HG03432 (cell line): ENCODE results near the gene NTM.

Source experiments
- ATAC-seq: cut with Tn5 transposase; IDR thresholded peaks from one replicate; pipeline ENCODE4 v1.9.1; 2021; ENCODE audit warnings: mild to moderate bottlenecking, moderate library complexity; ENCODE audit not compliant: unreplicated experiment

NTM gene

GRCh38 chr11:131592734-131593133 is 222.3 kb downstream of the NTM start:
- ATAC-seq = no peak

DNA sequence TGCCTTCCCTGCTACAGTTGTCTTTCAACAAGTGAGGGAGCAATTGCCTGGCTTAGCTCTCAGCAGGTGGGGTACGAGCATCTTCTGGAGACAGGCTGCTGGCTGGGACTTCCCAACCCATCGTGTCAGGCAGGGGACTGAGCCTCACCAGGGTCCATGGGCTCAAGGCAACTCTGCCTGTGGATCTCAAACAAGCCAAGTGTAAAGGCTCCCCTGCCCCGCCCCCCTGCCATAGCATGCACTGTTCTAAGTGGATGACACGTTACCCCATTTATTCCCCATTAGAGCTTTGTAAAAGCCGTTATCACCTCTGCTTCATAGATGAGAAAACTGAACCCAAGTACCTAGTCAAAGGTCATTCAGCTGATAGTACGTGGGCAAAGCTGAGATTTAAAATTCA is 222.9 kb downstream of the NTM start:
- no peak for ATAC-seq

- no peak for ATAC-seq
Measured at GRCh38 chr11:131595797-131596196, 225.4 kb downstream of the NTM start.

- no peak for ATAC-seq
Measured at GRCh38 chr11:131597890-131598289, 227.5 kb downstream of the NTM start.

DNA sequence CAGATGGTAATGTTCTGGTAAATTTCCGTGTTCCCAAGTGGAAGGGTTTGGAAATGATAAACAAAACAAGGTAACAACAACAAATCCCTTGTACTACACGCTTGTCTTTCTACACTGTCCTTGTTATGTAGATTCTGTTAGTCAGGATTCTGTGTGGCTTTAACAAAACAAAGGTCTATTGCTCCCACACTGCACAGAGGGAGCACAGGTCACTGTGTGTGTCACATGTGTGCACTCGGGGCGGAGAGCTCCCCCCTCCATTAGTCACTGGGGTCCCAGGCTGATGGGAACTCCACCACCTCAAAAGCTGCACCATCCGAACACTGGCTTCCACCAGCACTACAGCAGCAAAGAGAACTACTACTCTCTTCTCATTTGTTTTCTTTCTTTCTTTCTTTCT is 227.9 kb downstream of the NTM start:
- no peak for ATAC-seq

- ATAC-seq = no peak
Measured at GRCh38 chr11:131599285-131599684, 228.9 kb downstream of the NTM start.

DNA sequence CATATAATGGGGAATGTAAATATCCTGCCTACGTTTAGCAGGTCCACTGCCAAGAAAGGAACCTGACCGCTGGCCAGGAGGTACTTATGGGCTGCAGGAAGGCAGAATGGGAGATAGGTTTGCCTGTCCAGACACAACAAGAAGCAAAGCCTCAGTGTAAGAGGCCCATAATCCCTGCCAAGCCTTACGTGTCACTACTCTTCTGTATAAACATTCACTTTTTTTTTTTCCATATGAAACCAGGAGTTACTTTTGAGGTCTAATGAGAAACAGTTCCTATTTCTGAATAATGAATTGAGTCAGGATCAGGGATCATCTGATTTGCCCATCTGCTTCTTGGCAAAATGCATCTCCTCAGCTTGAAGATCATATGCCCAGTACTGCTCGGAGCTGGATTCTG is 230.2 kb downstream of the NTM start:
- no peak for ATAC-seq

- ATAC-seq = no peak
Measured at GRCh38 chr11:131601586-131601985, 231.2 kb downstream of the NTM start.

DNA sequence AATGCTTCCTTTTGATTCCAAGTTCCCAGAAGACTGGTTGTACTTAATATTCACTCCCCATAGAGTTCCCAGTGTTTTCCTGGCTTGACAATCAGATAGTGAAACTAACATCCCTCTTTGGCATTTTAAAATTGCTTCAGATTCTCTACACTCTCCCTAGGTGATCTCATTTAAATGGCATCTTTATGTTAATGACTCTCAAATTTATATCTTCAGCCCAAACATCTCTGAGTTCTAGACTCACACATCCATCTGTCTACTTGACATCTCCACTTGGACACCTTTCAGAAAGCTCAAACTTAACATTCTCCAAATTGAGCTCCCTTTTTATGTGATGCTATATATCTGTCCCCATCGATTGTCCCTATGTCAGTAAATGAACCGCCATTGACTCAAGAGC is 232.0 kb downstream of the NTM start:
- ATAC-seq = no peak

GRCh38 chr11:131606811-131607335 is 236.5 kb downstream of the NTM start:
- no peak for ATAC-seq

GRCh38 chr11:131609337-131609736 is 238.9 kb downstream of the NTM start:
- ATAC-seq = no peak

DNA sequence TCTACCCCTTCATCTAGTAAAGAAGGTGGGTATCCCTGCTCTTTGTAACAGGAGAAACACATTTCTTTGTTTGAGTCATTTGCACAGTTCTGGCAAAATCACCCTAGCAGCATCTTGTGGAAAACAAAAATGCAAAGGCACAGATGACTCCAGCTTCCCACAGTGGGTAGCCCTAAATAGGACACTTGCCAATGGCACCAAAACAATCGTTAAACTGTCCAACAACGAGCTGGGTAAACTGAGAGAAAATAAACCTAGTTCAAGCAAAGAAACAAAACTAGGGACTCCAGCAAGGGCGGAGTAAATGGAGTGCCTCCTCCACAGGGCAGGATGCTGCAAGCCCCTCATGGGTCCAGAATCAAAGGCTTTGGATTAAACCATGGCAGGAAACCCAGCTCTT is 239.5 kb downstream of the NTM start:
- ATAC-seq = no peak

DNA sequence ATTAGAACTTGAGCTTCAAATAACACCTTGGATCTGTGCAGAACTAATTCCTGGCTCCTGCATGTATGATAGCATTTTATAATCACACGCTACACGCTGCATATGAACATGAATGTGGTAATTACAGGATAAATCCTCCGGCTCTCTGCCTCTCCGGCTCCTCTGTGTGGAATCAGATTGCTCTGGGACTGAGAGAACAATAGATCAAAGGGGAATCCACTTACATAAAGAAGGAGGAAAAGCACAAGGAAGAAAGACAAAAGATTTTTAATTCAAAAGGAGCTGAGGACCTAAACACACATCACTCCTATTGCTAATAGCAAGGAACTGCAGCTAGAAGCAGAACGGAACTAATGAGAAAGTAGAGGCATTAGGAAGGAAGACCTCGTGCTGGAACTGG is 240.9 kb downstream of the NTM start:
- no peak for ATAC-seq

- no peak for ATAC-seq
Measured at GRCh38 chr11:131612533-131612932, 242.1 kb downstream of the NTM start.

GRCh38 chr11:131614631-131615030 is 244.2 kb downstream of the NTM start:
- no peak for ATAC-seq

GRCh38 chr11:131615611-131616010 is 245.2 kb downstream of the NTM start:
- ATAC-seq = no peak

- ATAC-seq = no peak
Measured at GRCh38 chr11:131616481-131617140, 246.2 kb downstream of the NTM start.

- ATAC-seq = no peak
Measured at GRCh38 chr11:131618201-131618600, 247.8 kb downstream of the NTM start.

GRCh38 chr11:131622193-131622592 is 251.8 kb downstream of the NTM start:
- ATAC-seq = no peak

DNA sequence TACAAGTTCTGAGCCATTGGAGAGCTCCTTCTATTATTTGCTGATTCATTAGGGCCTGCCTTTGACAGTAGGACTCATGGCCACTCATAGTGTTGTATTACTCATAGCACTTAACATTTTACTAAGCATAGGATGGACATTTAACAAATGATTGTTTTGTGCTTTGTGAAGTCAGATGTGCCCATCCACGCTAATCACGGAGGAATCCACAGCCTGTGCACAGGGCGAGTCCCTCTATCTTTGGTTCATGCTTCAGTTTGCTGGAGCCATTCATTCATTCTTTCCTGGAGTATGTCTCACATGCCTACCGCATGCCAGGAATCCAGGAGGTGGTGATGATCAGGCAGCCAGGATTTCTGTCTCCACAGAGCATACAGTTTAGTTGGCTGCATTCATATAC is 254.1 kb downstream of the NTM start:
- no peak for ATAC-seq

DNA sequence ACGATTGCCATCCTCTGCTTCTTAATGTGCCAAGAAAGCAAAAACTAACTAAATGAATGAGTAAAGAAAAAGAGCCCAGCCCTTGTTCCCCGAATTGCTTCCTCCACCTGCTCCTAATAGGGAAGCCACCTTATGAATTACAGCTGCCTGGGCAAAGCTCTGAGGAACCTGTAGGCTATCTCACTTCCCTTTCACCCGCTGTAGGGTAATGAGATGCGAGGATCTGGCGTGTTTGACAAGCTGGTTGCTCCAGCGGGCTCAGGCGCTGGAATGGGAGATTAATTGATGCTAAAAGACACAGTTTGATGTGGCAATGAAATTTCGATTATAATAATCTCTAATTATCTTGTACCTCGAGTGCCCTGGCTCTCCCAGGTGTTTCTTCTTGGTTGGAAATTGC is 256.4 kb downstream of the NTM start:
- no peak for ATAC-seq

GRCh38 chr11:131628739-131629138 is 258.3 kb downstream of the NTM start:
- ATAC-seq = no peak

- ATAC-seq = no peak
Measured at GRCh38 chr11:131629925-131630540, 259.6 kb downstream of the NTM start.
